SU-DHL-6 (cell line): Measurements from ENCODE around the gene SFN.

ENCODE experiments used
- CTCF ChIP-seq: fragments of 200-600 bp; sonication (generic); IDR thresholded peaks from one replicate; pipeline ENCODE4 v1.5.1; 2017; ENCODE audit warnings: antibody characterized with exemption, mild to moderate bottlenecking, low read length, moderate library complexity; ENCODE audit not compliant: insufficient read depth, poor library complexity, severe bottlenecking
- EZH2phosphoT487 ChIP-seq: fragments of 200-600 bp; sonication (generic), shearing (Covaris generic); conservative IDR thresholded peaks from 2 replicates; pipeline ENCODE4 v1.6.1; 2018; ENCODE audit warnings: mild to moderate bottlenecking, antibody characterized with exemption, low read length, moderate library complexity, mixed read lengths

- no peak for TF ChIP-seq CTCF
- no peak for TF ChIP-seq EZH2phosphoT487
Observed at GRCh38 chr1:26838474-26839338, 24.2 kb upstream of the SFN start.
